HG03558 (cell line): ENCODE measurements around the gene CNDP2.

ENCODE experiments used
- ATAC-seq: cut with Tn5 transposase; IDR thresholded peaks from one replicate; pipeline ENCODE4 v1.9.1; 2021; ENCODE audit warnings: moderate number of reproducible peaks; ENCODE audit not compliant: unreplicated experiment; ENCODE audit errors: extremely low read depth

Gene CNDP2

GRCh38 chr18:74532511-74533025, 36.4 kb downstream of the CNDP2 start:
- no peak for ATAC-seq

GRCh38 chr18:74533666-74534065, 37.5 kb downstream of the CNDP2 start:
- no peak for ATAC-seq

DNA sequence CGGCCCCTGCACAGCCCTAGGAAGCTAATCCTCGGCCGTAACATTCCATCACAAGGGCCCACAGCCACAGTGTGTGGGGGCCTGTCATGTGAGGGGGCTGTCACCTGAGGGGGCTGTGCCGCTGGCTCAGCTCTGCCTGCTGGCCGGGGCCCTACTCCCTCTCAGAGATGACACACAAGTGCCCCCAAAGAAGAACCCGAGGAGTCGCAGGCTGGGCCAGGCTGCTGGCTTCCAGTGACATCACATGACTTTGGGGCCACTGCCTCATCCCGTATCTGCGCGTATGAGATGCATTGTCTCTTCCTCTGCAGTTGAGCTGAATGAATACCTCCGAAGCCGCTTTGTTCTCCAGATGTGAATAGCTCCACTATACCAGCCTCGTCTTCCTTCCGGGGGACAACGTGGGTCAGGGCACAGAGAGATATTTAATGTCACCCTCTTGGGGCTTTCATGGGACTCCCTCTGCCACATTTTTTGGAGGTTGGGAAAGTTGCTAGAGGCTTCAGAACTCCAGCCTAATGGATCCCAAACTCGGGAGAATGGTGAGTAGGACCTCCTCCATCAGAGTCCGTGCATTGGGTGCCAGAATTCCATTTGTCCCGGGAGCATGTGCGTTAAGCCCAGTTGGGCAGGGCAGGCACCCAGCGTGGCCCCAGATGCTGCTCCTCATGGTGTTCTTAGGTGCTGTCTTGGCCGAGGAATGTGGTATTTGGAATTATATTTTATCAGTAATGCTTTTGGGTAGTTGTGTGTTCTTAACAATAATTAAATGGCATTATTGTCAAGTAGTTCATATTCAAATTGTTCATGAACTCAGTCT, 38.2 kb downstream of the CNDP2 start, which contains the start of gene CNDP1:
Gene CNDP1, plus strand, starts transcription at position 351 of the 820 bp plus-strand sequence. Its CDS starts 168 bp downstream, at position 519.
- ATAC-seq, result no peak

- ATAC-seq, result no peak
These were observed 39.0 kb downstream of the CNDP2 start for GRCh38 chr18:74534981-74535649.

DNA sequence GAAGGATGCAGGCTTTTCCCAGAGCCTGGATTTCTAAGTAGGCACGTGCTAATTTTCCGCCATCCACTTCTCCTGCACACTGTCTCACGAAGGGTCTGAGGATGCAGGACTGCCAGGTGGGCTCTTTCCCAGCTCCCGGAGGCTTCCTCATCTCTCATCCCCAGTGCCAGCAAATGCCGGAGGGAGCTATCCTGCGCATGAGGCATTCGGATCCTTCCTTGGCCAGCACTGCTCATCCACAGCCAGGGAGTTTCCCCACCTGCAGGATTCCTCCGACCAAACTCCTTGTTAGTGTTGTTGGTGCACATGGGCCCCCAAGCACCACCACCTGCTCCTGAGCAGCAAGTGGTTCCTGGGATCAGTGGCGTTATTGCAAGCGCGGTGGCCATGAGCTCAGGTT, 43.1 kb downstream of the CNDP2 start:
- no peak for ATAC-seq

DNA sequence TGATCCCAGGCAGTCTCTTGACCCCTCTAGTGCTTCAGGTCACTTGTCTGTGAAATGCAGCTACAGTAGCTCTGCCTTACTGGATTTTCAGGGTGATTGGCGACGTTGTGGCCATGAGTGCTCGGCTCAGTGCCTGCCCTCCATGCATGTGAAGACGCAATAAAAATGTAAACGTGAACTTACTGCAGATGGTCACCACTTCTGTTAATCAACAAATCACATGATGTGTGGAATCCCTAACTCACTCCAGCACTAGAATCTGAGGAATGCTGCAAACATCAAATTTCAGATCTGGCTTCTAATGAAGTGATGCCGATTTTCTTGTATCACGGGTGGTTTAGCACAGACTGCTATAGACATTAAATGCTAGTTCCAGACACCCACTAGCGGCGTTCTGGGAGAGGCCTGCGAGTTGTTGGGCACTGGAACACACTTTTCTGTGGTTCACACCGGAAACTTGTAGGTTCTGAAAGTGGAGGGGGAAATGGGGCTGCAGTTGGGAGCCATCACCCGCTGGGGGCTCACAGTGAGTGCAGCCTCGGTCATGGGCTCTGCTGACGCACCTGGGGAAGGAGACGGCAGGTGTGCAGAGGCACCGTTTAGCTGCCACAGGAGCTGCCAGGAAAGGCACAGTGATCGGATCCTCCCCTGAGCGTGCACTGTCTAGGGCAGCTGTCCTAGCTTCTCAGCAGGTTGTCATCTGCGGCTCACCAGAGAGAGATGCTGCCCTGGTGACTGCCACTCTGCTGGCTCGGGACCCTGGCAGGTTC, 44.7 kb downstream of the CNDP2 start:
- ATAC-seq, result no peak

- no peak for ATAC-seq
These were observed 45.8 kb downstream of the CNDP2 start for GRCh38 chr18:74541703-74542555.

- ATAC-seq, result no peak
These were observed 48.7 kb downstream of the CNDP2 start for GRCh38 chr18:74544898-74545297.

- no peak for ATAC-seq
These were observed 49.8 kb downstream of the CNDP2 start for GRCh38 chr18:74546007-74546406.

DNA sequence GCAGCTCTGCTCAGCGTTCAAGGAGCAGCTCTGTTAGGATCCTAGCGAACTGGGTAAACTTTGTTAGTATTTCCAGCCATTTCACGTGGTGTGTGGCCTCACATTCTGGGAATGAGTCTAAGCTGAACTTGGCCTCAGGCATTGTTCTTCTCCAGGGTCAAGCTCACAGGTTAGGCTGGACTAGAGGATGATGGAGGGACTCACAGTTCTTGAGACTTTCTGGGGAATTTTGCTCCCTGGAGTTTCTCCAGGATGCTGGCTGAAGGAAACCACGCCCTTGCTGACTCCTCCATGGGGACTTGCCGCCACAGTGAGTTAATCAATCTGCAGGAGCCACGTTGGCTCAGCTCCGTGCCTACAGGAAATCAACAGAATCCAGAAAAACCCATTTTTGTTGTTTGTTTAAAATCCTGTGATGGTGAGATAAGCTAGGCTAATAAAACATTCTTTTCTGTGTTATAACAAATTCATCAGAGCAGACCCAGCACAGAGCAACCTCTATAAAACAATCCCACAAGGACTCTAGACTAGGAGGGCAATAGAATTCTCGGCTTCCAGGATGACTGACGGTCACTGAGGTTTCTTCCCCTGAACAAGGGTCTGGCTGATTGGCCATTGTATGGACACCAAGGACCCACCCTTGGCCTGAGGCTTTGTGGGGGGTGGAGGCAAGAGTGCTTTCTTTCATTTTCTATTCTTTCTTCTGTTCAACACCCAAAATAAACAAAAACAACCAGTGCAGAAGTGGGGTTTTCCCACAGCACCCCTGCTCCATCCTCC, 50.8 kb downstream of the CNDP2 start:
- ATAC-seq, result no peak

DNA sequence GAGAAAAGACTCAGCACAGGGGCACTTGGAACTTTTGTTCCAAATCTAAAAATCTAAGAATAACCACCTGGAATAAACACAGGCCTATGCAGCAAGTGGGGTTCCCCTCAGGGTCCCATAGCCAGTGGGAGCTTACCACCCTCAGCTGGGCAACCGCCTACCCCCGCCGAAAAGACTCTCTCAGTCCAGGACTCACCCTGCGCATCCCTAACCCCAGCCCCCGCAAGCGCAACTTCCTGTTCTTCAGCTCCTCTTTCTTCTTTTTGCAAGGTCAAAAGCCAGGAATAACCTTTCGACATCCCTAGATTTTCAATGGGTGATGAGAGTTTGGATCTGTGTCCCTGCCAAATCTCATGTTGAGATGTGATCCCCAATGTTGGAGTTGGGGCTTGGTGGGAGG, 51.7 kb downstream of the CNDP2 start:
- no peak for ATAC-seq

DNA sequence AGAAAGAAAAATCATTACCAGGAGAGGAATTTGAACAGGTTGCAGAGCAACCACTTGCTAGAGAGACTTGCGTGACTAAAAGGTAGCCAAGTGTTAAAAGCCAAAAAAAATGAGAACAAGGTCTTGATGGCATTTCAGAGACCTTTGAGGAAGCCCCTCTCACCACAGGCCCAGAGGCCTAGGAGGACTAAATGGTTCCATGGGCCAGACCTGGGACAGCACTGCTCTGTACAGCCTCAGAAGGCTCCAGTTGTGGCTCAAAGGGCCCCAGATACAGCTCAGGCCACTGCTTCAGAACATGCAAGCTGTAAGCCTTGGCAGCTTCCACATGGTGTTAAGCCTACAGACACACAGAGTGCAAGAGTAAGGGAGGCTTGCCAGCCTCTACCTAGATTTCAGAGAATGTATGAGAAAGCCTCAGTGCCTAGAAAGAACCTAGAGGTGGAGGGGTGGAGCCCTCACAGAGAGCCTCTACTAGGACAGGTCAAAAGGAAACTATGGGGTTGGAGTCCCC, 53.5 kb downstream of the CNDP2 start:
- no peak for ATAC-seq

DNA sequence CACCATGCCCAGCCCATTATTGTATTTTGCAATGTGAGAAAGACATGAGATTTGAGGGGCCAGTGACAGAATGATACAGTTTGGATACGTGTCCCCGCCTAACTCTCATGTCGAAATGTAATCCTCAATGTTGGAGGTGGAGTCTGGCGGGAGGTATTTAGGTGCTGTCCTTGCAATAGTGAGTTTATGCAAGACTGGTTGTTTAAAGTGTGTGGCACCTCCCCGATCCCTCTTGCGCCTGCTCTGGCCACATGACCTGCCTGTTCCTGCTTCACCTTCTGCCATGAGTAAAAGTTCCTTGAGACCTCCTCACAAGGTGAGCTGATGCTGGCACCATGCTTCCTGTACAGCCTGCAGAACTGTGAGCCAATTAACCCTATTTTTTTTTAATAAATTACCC, 54.7 kb downstream of the CNDP2 start:
- ATAC-seq, result no peak

DNA sequence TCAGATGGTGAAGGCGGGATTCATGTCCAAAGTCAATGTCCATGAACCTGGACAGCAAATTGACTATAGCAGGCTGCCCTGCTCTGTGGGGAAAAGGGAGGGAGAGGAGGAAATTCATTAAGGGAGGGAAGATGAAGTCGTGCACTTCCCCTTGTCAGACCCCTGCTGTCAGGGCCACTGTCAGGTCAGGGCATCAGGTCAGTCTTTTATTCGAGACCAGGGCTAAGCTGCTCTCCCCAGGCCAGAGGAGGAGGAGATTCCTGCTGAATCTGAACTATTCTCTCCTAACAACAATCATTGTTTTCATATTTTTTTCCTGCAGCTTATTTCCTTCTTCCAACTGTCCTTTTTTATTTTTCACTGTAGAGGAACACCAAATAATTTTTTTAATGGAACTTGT, 55.3 kb downstream of the CNDP2 start:
- ATAC-seq, result no peak

DNA sequence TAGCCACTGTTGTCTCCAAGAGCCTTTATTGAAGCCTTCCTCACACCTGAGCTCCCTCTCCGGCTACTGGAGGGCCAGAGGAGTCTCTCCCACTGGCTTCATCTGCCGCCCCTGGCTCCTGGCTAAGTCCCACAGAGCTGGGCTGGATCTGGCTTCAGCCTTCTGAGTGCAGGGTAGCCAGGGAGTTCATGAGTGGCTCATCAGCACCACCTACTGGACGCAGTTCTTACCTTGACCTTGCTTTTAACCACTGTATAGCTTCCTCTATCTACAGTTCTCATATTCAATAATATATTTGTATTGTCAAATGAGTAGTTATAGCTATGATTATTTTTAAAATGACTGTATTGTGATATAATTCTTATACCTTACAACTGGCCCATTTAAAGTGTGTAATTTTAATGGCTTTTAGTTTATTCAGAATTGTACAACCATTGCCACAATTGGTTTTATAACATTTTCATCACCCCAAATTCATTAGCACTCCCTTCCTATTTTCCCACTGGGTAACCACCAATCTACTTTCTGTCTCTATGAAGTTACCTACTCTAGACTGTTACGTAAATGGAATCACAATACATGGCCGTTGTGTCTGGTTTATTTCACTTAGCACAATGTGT, 55.9 kb downstream of the CNDP2 start:
- ATAC-seq, result peak; percentile 83

- ATAC-seq, result no peak
These were observed 60.0 kb downstream of the CNDP2 start for GRCh38 chr18:74556126-74556525.

- no peak for ATAC-seq
These were observed 61.9 kb downstream of the CNDP2 start for GRCh38 chr18:74558096-74558495.

DNA sequence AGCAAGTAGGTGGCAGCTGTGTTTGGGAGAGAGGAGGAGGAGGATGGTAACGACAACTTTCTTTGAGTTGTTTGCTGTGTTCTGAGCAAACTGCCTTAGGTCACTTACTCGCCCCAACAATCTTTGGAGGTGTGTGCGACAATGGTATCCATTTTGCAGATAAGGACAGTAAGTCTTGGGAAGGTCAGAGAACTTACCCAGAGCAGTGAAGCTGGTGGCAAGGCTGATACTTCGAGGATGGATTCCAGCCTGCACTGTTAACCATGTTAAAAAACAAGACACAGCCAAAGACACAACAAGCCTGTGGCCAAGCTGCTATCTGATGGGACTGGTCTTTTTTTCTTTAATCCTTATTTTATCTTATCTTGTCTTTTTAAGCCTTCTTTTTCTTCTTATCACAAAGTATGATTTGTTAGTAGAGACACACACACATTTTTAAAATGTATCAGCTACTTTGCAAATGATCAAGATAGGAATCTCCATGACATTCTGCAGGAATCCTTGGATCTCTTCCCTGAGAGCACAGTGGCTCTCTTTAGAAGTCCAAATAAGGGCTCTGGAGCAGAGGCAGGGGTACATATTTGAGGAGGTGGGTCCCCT, 66.1 kb downstream of the CNDP2 start:
- no peak for ATAC-seq
